Endothelial cell of umbilical vein (primary cell): Measurements from ENCODE around the gene ARMC3.

Experiments used
- EZH2 ChIP-seq: IDR thresholded peaks from 2 replicates; pipeline ENCODE4 v1.6.1; 2012; ENCODE audit warnings: borderline replicate concordance, low read depth, mild to moderate bottlenecking, moderate library complexity, low read length, inconsistent platforms; ENCODE audit not compliant: severe bottlenecking
- JUN ChIP-seq: IDR thresholded peaks from 2 replicates; pipeline ENCODE4 v1.6.1; 2011; ENCODE audit warnings: borderline replicate concordance, low read depth; ENCODE audit not compliant: insufficient read length, insufficient read depth
- MYC ChIP-seq: IDR thresholded peaks from one replicate; pipeline ENCODE4 v1.6.1; 2011; ENCODE audit warnings: mild to moderate bottlenecking, low read depth, low read length
- POLR2A ChIP-seq: IDR thresholded peaks from 2 replicates; pipeline ENCODE4 v1.6.1; 2012; ENCODE audit warnings: low read depth, mild to moderate bottlenecking, control low read depth, low read length
- TF ChIP-seq, protein P1 (sequence below), 2 donors: IDR thresholded peaks; 1 replicate in 1 of 2; 2 replicates in 1 of 2; pipeline ENCODE4 v1.5.1; 2011; ENCODE audit warnings: low read length in 2 of 2, mild to moderate bottlenecking in 2 of 2, moderate library complexity in 2 of 2, control low read depth in 1 of 2, inconsistent platforms in 1 of 2, low read depth in 1 of 2; ENCODE audit not compliant: insufficient read depth in 1 of 2; ENCODE audit errors: extremely low read depth in 1 of 2

DNA sequence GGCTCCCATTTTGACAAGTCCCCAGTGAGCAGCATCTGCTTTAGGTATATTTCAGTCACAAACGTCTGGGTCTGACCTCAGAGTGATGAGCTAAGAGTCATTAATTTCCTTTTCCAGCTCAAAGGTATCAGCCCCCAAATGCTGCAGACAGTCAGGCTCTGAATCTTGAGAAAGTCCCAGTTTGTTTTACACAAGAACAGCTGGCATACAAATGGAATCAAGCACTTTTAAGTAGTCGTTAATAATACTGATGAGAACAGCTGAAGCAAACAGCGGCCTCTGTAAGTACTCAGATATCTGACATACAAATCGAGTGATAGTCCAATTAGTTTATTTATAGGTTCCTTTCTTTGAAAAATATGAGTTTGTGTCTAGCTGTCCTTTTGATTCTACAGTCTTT is 118.2 kb downstream of the ARMC3 start:
- TF ChIP-seq EZH2 (no peak), POLR2A (no peak), JUN (no peak), MYC (no peak)
- TF ChIP-seq, protein P1, sequence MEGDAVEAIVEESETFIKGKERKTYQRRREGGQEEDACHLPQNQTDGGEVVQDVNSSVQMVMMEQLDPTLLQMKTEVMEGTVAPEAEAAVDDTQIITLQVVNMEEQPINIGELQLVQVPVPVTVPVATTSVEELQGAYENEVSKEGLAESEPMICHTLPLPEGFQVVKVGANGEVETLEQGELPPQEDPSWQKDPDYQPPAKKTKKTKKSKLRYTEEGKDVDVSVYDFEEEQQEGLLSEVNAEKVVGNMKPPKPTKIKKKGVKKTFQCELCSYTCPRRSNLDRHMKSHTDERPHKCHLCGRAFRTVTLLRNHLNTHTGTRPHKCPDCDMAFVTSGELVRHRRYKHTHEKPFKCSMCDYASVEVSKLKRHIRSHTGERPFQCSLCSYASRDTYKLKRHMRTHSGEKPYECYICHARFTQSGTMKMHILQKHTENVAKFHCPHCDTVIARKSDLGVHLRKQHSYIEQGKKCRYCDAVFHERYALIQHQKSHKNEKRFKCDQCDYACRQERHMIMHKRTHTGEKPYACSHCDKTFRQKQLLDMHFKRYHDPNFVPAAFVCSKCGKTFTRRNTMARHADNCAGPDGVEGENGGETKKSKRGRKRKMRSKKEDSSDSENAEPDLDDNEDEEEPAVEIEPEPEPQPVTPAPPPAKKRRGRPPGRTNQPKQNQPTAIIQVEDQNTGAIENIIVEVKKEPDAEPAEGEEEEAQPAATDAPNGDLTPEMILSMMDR (IDR thresholded peaks at IDR 0.05; ENCODE audit: extremely low read depth in 1 of 2, insufficient read depth in 1 of 2, low read depth in 1 of 2, low read length in 2 of 2) = no peak
